Endothelial cell of hepatic sinusoid (primary cell): Measurements from ENCODE around the gene DESI2.
"Not testable (repeated sequence)": the region's sequence is repeated elsewhere in the genome, so short reads cannot be mapped to it uniquely, and the experiment has no call there.

Experiments
- in situ Hi-C: cut with HindIII; loops from 2 replicates; pipeline ENCODE4 v1.10.0; 2017; ENCODE audit warnings: low sequenced_read_pairs

Gene DESI2

GRCh38 chr1:244653439-244654107 is 647 bp downstream of the DESI2 start:
- in situ Hi-C loops = no loop called here

GRCh38 chr1:244654108-244655038 is 1.4 kb downstream of the DESI2 start:
- in situ Hi-C loops = no loop called here

GRCh38 chr1:244655186-244655585 is 2.3 kb downstream of the DESI2 start:
- in situ Hi-C loops = no loop called here

- in situ Hi-C loops = no loop called here
Observed at GRCh38 chr1:244657421-244657820, 4.5 kb downstream of the DESI2 start.

- in situ Hi-C loops = loop anchor here (5.0 kb wide), 1 partner anchor 37 kb away; no protein-coding TSS in a partner anchor
Observed at GRCh38 chr1:244659694-244660093, 6.8 kb downstream of the DESI2 start.

- in situ Hi-C loops = loop anchor here (5.0 kb wide), 1 partner anchor 38 kb away; no protein-coding TSS in a partner anchor
Observed at GRCh38 chr1:244660595-244660994, 7.7 kb downstream of the DESI2 start.

- in situ Hi-C loops = loop anchor here (5.0 kb wide), 1 partner anchor 39 kb away; no protein-coding TSS in a partner anchor
Observed at GRCh38 chr1:244661569-244662312, 8.8 kb downstream of the DESI2 start.

GRCh38 chr1:244662599-244662998 is 9.7 kb downstream of the DESI2 start:
- in situ Hi-C loops = loop anchor here (5.0 kb wide), 1 partner anchor 40 kb away; no protein-coding TSS in a partner anchor

GRCh38 chr1:244664353-244664752 is 11.4 kb downstream of the DESI2 start:
- in situ Hi-C loops = loop anchor here (5.0 kb wide), 1 partner anchor 42 kb away; no protein-coding TSS in a partner anchor

GRCh38 chr1:244665771-244666217 is 12.9 kb downstream of the DESI2 start:
- in situ Hi-C loops = no loop called here

GRCh38 chr1:244666672-244667418 is 13.9 kb downstream of the DESI2 start:
- in situ Hi-C loops = not testable (repeated sequence)

GRCh38 chr1:244667797-244668196 is 14.9 kb downstream of the DESI2 start:
- in situ Hi-C loops = no loop called here

- in situ Hi-C loops = no loop called here
Observed at GRCh38 chr1:244672946-244673682, 20.2 kb downstream of the DESI2 start.

- in situ Hi-C loops = no loop called here
Observed at GRCh38 chr1:244674446-244674845, 21.5 kb downstream of the DESI2 start.

- in situ Hi-C loops = no loop called here
Observed at GRCh38 chr1:244675167-244675566, 22.2 kb downstream of the DESI2 start.

- in situ Hi-C loops = no loop called here
Observed at GRCh38 chr1:244678697-244679096, 25.8 kb downstream of the DESI2 start.

- in situ Hi-C loops = no loop called here
Observed at GRCh38 chr1:244680667-244681066, 27.7 kb downstream of the DESI2 start.

- in situ Hi-C loops = not testable (repeated sequence)
Observed at GRCh38 chr1:244682087-244682486, 29.2 kb downstream of the DESI2 start.

GRCh38 chr1:244695937-244696336 is 43.0 kb downstream of the DESI2 start:
- in situ Hi-C loops = no loop called here
